Urothelium cell line (cell line): Measurements from ENCODE around the gene NPIPB2.

Experiments used
- DNase-seq: peaks from one replicate; pipeline ENCODE4 v3.0.0; 2011; ENCODE audit warnings: low spot score, mixed read lengths
- FAIRE-seq: peaks from 2 replicates; lab custom pipeline; 2011; peaks lifted over from hg19 to GRCh38; lab: Jason Lieb, UNC

NPIPB2 gene

DNA sequence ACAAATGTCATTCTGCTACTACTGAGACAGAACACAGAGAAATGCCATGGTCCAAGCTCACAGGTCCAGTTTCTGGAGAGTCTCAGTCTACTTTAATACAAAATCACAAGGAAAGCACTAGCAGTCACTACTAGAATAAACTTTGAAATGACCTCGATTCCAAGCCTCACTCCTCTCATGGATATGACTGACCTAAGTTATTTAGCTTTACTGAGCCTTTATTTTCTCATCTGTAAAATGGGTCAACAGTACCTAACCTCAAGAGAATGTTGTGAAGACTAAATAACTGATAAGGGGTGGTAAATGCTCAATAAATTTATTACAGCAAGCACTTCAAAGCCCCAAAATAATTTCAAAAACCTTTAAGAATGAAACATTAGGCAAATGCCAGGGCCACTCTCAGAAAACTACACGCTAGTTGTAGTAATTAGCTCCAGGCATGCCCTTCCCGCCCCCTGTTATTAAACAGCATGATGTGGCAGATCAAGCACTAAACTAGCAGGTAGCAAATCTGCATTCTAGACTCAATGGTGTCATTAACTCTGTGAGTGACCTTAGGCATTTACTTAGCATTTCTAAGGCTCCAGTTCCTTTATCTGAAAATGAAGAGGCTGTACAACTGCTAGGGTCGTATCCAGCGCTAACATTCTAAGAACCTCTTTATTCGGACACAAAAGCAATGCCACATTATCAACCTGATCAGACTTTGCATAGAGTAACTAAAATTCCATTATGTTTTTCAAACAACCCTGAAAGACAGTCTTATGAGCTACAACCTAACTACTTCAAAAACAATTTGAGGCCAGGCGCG, 34.5 kb downstream of the NPIPB2 start:
- no peak for DNase-seq
- no peak for FAIRE-seq

DNA sequence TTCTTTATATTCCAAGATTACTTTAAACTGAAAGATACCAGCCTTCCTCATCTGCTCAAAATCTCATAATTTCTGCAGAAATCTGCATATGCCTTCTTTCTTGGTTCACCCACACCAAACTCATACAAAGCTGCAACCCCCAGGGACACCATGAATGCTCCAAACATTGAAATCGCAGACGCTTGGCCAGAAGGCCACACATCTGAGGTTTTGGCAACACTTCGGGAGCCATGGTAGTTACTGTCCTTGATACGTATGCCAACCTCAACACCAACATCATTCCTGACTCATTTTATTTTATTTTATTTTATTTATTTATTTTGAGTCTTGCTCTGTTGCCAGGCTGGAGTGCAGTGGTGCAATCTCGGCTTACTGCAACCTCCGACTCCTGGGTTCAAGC, 37.9 kb downstream of the NPIPB2 start:
- no peak for FAIRE-seq
- no peak for DNase-seq

DNA sequence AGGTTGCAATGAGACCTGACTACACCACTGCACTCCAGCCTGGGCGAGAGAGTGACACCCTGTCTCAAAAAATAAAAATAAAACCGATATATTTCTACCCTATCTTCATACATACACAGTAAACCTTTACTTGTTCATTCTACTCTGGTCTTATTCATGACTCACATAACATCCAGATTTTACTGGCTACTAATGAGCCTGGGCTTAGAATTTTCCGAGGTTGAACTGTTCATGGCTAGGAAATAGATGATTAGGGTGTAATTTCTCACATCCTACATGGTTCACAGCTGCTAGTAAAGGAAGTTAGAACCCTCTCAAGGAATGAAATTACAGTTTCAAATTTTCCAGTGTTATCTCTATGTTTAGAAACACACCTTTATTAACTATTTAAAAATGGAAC, 40.8 kb downstream of the NPIPB2 start:
- no peak for FAIRE-seq
- DNase-seq, result no peak

DNA sequence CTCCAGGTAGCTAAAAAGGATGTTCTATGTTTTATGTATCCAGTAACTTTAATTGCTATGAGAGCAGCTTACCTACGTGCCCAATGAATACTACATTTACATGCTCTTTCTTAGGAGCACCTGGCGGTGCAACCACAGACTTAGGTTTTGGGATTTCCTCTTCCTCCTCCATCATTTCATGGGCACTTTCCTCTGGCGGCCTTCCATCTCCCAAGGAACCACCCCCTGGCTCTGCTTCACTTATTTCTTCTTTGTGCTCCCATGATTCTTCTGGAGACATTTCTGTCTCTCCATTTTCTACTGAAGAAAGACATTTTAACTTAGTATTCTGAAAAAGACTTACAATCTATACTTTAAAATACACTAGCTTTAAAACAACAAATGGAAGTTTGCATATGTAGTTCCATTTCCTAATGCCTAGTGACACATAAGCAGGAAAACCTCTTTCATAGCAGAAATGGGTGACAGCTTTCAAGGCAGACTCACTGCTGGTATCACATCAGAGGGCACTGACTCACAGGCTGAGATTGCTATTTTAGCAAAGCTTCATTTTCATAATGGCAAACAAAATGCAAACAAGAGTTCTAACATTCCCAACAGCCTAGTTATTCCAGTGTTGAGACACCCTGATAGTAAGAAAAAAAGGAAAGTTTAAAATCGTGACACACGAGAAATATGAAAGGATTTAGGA, 45.2 kb downstream of the NPIPB2 start:
- DNase-seq (no peak), FAIRE-seq (no peak)

DNA sequence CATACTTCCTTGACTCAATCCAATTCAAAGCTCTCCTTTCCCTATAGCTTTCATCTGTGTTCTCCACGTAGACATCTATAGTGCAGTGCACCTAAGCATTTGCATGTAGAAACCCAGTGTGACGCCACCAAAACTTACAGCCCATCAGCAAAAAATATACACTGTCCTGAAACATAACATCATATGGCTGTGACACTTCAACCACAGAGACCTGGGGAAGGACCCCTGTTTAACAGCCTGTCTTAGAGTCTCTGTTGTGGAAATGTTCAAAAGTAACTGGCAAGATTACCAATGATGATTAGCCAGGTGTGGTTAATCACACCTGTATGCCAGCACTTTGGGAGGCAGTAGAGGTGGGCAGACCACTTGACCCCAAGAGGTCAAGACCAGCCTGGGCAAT, 48.3 kb downstream of the NPIPB2 start:
- no peak for DNase-seq
- FAIRE-seq, result no peak

DNA sequence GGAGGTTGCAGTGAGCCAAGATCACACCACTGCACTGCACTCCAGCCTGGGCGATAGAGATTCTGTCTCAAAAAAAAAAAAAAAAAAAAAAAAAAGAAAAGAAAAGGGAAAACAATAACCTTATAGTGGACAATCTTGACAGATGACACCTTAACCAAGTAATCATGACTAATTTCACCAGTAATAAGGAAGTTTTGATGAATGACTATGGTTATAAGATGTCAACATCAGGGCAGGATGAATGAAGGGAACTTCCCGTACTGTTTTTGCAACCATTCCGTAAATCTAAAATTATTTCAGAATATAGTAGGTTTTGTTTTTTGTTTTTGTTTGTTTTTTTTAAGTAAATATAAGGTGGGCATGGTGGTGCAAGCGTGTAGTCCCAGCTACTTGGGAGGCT, 49.1 kb downstream of the NPIPB2 start:
- FAIRE-seq (no peak), DNase-seq (no peak)

DNA sequence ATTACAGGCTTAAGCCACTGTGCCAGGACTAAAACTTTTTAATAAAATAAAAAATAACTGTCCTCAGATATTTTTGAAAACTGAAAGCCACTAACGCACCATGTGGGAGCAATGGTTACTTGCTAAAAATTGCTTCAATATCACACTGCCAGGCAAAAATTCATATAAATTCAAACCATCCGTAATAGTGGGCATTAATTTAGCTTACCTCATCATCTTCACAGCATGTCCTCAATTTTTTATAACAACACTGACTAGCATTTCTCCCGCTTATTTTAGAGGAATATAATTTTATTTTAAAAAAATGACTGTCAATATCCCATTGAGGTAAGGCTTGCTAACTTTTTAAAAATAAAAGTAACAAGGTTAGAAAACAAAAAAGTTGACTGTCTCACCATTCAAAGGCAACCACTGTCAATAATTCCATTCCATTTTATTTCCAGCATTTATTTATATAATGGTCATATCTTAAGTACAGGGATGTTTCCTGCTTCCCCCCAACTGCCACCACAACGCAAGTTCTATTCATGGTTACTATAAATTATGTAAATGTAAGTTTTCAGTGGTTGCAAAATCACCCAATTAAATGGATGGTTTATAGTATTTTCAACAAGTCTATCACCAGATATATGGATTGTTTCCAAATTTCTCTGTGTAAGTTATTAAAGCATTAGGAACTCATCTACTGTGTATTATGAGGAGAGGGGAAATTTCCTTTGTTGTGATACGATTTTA, 51.4 kb downstream of the NPIPB2 start:
- FAIRE-seq (no peak), DNase-seq (no peak)

DNA sequence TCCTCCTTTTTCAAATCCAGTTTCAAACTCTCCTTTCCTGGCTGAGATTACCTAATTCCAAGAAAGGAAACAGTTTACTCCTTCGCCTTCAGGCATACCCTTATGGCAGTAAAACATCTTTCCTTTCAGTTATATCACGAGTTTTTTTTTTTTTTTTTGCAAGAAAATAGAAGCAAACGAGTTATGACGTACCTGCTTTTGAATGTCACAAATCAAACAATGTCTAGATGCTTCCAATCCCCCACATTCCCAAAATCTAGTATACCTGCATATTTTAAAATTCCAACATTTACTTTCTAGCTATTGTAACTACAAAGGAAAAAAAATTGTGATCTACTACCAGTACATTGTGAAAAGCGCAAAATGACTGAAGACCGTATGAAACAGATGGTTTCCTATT, 55.0 kb downstream of the NPIPB2 start:
- no peak for FAIRE-seq
- no peak for DNase-seq

DNA sequence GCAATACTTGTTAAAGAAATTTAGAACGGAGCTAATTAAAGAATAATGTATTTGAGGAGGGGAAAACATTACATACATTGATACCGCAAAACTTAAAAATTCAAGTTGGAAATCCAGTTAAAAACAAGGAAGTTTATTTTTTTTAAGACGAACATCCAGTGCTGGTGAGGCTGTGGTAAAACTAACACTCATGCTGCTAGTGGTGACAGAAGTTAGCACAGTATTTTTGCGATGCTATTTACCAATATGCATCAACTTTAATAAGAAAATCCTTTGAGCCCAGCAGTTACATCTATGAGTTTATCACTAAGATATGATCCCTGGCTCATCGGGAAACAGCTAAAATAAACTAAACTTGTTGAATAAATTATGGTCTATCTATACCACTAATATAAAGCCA, 57.8 kb downstream of the NPIPB2 start:
- DNase-seq, result no peak

DNA sequence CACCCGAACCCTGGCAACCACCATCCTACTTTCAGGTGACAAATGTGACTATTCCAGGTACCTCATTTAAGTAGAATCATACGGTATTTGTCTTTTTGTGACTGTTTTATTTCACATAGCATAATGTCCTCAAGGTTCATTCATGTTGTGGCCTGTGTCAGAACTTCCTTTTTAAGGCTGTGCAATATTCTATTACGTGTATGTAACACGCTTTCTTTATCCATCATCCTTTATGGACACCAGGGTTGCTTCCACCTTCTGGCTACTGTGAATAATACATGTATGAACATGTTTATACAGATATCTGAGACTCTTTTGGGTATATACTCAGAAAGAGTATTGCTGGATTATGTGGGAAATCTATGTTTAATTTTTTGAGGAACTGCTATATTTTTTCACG, 61.8 kb downstream of the NPIPB2 start:
- no peak for FAIRE-seq

More for the DNA sequence above, 57.8 kb downstream of the NPIPB2 start:
- FAIRE-seq, result no peak

DNA sequence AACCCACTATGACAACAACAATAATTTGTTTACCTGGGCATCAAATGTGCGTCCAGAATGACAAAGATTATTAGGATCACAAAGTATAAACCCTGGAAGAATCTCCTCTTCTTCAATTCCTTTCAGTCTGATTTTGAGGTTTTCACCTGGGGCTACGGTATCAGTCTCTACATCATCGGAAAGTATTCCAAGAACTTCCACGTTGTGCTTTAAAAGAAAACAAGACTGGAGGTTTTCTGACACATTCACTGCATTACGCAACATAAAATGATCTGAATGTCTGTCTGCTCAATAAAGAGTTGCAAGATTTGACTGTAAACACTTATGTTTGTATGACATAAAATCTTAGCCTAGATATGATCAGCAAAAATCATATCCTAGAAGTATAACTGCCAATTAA, 64.5 kb downstream of the NPIPB2 start:
- DNase-seq (no peak), FAIRE-seq (no peak)

More for the DNA sequence above, 61.8 kb downstream of the NPIPB2 start:
- no peak for DNase-seq
